ENCODE measurements around the gene CHMP4A.

DNA sequence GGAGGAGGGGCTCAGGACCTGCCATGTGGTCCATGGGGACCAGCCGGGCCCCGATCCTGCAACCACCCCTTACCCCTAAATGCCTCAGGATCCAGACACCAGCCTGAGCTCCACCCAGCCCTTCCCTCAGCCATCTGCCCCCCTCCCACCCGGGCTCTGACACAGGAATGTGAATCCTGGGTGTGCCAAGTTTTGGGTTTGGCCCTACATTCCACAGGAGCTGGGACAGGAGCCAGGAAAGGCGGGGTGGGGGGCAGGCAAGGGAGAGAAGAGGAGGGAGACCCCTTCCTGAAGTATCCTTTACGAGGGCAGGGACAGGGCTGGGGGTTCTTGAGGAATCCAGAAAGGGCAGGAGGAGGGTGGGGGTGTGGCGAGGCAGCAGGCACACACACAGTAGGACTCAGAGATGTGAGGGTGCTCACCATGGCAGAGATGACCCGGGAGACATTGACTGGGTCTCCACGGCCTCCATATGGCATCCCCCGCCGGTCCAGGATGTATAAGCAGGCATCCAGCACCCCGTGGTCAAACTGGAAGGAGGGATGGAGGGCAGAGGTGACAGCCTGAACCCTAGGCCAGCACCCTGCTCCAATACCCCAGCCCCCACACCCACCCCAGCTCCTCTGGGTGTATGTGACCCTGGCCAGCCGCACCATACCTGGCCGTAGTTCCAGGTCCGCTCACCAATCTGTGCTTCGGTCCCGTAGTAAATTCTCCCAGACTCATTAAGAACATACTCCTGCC, 46.2 kb upstream of the CHMP4A start:
- TF ChIP-seq ZNF660 (CRISPR knock-in tag; IDR thresholded peaks at IDR 0.05; ENCODE audit: borderline replicate concordance, low read depth): no peak
- no peak for TF ChIP-seq ZBTB21 (CRISPR knock-in tag; IDR thresholded peaks at IDR 0.05)
- TF ChIP-seq, protein P1, sequence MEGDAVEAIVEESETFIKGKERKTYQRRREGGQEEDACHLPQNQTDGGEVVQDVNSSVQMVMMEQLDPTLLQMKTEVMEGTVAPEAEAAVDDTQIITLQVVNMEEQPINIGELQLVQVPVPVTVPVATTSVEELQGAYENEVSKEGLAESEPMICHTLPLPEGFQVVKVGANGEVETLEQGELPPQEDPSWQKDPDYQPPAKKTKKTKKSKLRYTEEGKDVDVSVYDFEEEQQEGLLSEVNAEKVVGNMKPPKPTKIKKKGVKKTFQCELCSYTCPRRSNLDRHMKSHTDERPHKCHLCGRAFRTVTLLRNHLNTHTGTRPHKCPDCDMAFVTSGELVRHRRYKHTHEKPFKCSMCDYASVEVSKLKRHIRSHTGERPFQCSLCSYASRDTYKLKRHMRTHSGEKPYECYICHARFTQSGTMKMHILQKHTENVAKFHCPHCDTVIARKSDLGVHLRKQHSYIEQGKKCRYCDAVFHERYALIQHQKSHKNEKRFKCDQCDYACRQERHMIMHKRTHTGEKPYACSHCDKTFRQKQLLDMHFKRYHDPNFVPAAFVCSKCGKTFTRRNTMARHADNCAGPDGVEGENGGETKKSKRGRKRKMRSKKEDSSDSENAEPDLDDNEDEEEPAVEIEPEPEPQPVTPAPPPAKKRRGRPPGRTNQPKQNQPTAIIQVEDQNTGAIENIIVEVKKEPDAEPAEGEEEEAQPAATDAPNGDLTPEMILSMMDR (CRISPR knock-in tag; IDR thresholded peaks at IDR 0.05): no peak

All from HepG2 (cell line).